SU-DHL-6 (cell line): ENCODE measurements around the gene ZNF440.
"Not testable (repeated sequence)": the region's sequence is repeated elsewhere in the genome, so short reads cannot be mapped to it uniquely, and the experiment has no call there.

ENCODE experiments used
- H2AFZ ChIP-seq: fragments of 200-600 bp; sonication (generic); 2 replicates; pipeline ENCODE4 v1.6.1; 2014; ENCODE audit warnings: low read depth, mild to moderate bottlenecking, moderate library complexity, mixed read lengths, antibody characterized with exemption, low read length; ENCODE audit not compliant: severe bottlenecking
- H3F3A ChIP-seq: fragments of 200-600 bp; shearing (Covaris generic); 2 replicates; pipeline ENCODE4 v1.6.0; 2016; ENCODE audit warnings: antibody characterized with exemption, mild to moderate bottlenecking; ENCODE audit not compliant: insufficient read depth
- H3K27ac ChIP-seq: fragments of 200-600 bp; sonication (generic); 2 replicates; pipeline ENCODE4 v1.5.1; 2016; ENCODE audit warnings: low read depth, mild to moderate bottlenecking, low read length, moderate library complexity, mixed read lengths
- H3K27me3 ChIP-seq: fragments of 200-600 bp; sonication (generic), shearing (Covaris generic); 2 replicates; pipeline ENCODE4 v1.6.0; 2014; ENCODE audit warnings: mild to moderate bottlenecking, low read length
- H3K36me3 ChIP-seq: fragments of 200-600 bp; sonication (generic); 2 replicates; pipeline ENCODE4 v1.6.1; 2014; ENCODE audit warnings: mild to moderate bottlenecking, low read length, mixed read lengths
- H3K4me2 ChIP-seq: fragments of 300-600, 200-600 bp; shearing (Covaris generic), sonication (generic); 2 replicates; pipeline ENCODE4 v1.6.0; 2014; ENCODE audit warnings: low read length, low read depth, mild to moderate bottlenecking; ENCODE audit not compliant: poor library complexity, severe bottlenecking
- H3K4me3 ChIP-seq: fragments of 200-600 bp; sonication (generic); 2 replicates; pipeline ENCODE4 v1.5.1; 2014; ENCODE audit warnings: antibody characterized with exemption, low read length, mild to moderate bottlenecking, mixed read lengths; ENCODE audit not compliant: insufficient read depth, poor library complexity, severe bottlenecking
- H3K79me2 ChIP-seq: fragments of 200-600 bp; sonication (generic); 2 replicates; pipeline ENCODE4 v1.6.1; 2014; ENCODE audit warnings: mild to moderate bottlenecking, low read length, moderate library complexity; ENCODE audit not compliant: insufficient read depth
- H3K9ac ChIP-seq: fragments of 200-600 bp; sonication (generic); 2 replicates; pipeline ENCODE4 v1.7.0; 2014; ENCODE audit warnings: mild to moderate bottlenecking, low read length
- H3K9me2 ChIP-seq: fragments of 200-600 bp; sonication (generic); replicated peaks from 2 replicates; pipeline ENCODE4 v1.6.1; 2014; ENCODE audit warnings: low read length; ENCODE audit not compliant: insufficient read depth
- H3K9me3 ChIP-seq: fragments of 200-600 bp; sonication (generic); 2 replicates; pipeline ENCODE4 v1.6.1; 2014; ENCODE audit warnings: low read length, mixed read lengths; ENCODE audit not compliant: insufficient read depth
- H4K20me1 ChIP-seq: fragments of 200-600 bp; sonication (generic); 2 replicates; pipeline ENCODE4 v1.6.1; 2014; ENCODE audit warnings: low read depth, mild to moderate bottlenecking, antibody characterized with exemption, low read length, moderate library complexity, mixed read lengths
- CTCF ChIP-seq: fragments of 200-600 bp; sonication (generic); IDR thresholded peaks from one replicate; pipeline ENCODE4 v1.5.1; 2017; ENCODE audit warnings: antibody characterized with exemption, mild to moderate bottlenecking, low read length, moderate library complexity; ENCODE audit not compliant: insufficient read depth, poor library complexity, severe bottlenecking
- EZH2phosphoT487 ChIP-seq: fragments of 200-600 bp; sonication (generic), shearing (Covaris generic); conservative IDR thresholded peaks from 2 replicates; pipeline ENCODE4 v1.6.1; 2018; ENCODE audit warnings: mild to moderate bottlenecking, antibody characterized with exemption, low read length, moderate library complexity, mixed read lengths

The ZNF440 gene

GRCh38 chr19:11856596-11857250 lies 42.6 kb downstream of the ZNF440 start:
- H3K36me3 ChIP-seq: peaks cover 6% of the 10 kb centered on the region; the same call in 1 of the 2 replicates
- no peak overlapping the region for H3K27ac ChIP-seq
- no peak overlapping the region for H3K9ac ChIP-seq
- H3K9me2 ChIP-seq: no peaks in the 10 kb centered on the region
- no peaks in the 10 kb centered on the region for H3K27me3 ChIP-seq
- H3F3A ChIP-seq: no peaks in the 10 kb centered on the region
- H4K20me1 ChIP-seq: no peaks in the 10 kb centered on the region
- H2AFZ ChIP-seq: no peak overlapping the region
- TF ChIP-seq CTCF (no peak), EZH2phosphoT487 (no peak)
- no peak overlapping the region for H3K4me3 ChIP-seq
- no peaks in the 10 kb centered on the region for H3K9me3 ChIP-seq
- H3K79me2 ChIP-seq: peaks cover 55% of the 10 kb centered on the region
- no peak overlapping the region for H3K4me2 ChIP-seq

DNA sequence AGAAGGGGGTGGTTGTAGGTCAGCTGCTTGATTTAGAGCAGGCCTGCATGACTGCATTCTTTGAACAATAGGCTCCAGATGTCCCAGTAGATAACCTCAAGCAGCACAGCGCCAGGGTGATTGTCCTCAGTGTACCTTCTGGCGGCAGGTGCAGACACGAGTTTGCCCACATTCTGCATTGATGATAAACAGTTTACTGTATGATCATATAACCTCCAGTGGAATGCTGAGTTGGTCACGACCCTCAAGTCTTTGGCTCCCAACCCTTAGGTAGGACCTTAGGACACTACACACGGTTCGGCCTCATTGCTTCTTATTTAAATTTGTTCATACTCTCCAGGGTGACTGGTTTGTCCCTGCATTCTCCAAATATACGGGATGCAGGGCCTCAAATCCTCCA lies 46.6 kb downstream of the ZNF440 start:
- H3K4me2 ChIP-seq: no peak overlapping the region
- no peak overlapping the region for H3K4me3 ChIP-seq
- H3K27me3 ChIP-seq: no peaks in the 10 kb centered on the region
- H3K36me3 ChIP-seq: peaks cover 11% of the 10 kb centered on the region; the same call in 1 of the 2 replicates
- peaks cover 40% of the 10 kb centered on the region for H3K79me2 ChIP-seq
- H3F3A ChIP-seq: no peaks in the 10 kb centered on the region
- no peaks in the 10 kb centered on the region for H3K9me2 ChIP-seq
- no peak overlapping the region for H3K9ac ChIP-seq
- no peaks in the 10 kb centered on the region for H4K20me1 ChIP-seq
- H3K9me3 ChIP-seq: peaks cover 18% of the 10 kb centered on the region; the same call in 1 of the 2 replicates
- H2AFZ ChIP-seq: no peak overlapping the region
- TF ChIP-seq EZH2phosphoT487 (no peak), CTCF (no peak)
- no peak overlapping the region for H3K27ac ChIP-seq

- no peaks in the 10 kb centered on the region for H3K27me3 ChIP-seq
- H3F3A ChIP-seq: no peaks in the 10 kb centered on the region
- H3K27ac ChIP-seq: no peak overlapping the region
- TF ChIP-seq CTCF (no peak), EZH2phosphoT487 (no peak)
- peaks cover 37% of the 10 kb centered on the region for H3K79me2 ChIP-seq
- H3K9me2 ChIP-seq: no peaks in the 10 kb centered on the region
- H3K4me2 ChIP-seq: no peak overlapping the region
- peaks cover 15% of the 10 kb centered on the region for H3K36me3 ChIP-seq
- H2AFZ ChIP-seq: no peak overlapping the region
- no peaks in the 10 kb centered on the region for H4K20me1 ChIP-seq
- no peak overlapping the region for H3K4me3 ChIP-seq
- no peak overlapping the region for H3K9ac ChIP-seq
- peaks cover 22% of the 10 kb centered on the region; the same call in 1 of the 2 replicates for H3K9me3 ChIP-seq
These were observed 47.2 kb downstream of the ZNF440 start for GRCh38 chr19:11861301-11861700.

GRCh38 chr19:11867766-11868165 lies 53.7 kb downstream of the ZNF440 start:
- H3K9ac ChIP-seq, H3F3A ChIP-seq, H3K27ac ChIP-seq, H3K27me3 ChIP-seq, H3K4me3 ChIP-seq, H3K9me2 ChIP-seq, H4K20me1 ChIP-seq, H3K4me2 ChIP-seq, H2AFZ ChIP-seq: not testable (repeated sequence)
- Histone ChIP-seq H3K9me3 (peaks cover 53% of the 10 kb centered on the region; the same call in 1 of the 2 replicates), H3K79me2 (peaks cover 11% of the 10 kb centered on the region; the same call in 1 of the 2 replicates), H3K36me3 (peaks cover 47% of the 10 kb centered on the region)
